ENCODE results near the gene ZNF385D. TPM values are rescaled to one million over a fixed set of nuclear protein-coding genes. Genes with fewer than 3 reads are reported as not detected.

The ZNF385D gene
- total and polyA plus RNA-seq, 8 donors: 0.42 to 4.0 (median 1.1) TPM

DNA sequence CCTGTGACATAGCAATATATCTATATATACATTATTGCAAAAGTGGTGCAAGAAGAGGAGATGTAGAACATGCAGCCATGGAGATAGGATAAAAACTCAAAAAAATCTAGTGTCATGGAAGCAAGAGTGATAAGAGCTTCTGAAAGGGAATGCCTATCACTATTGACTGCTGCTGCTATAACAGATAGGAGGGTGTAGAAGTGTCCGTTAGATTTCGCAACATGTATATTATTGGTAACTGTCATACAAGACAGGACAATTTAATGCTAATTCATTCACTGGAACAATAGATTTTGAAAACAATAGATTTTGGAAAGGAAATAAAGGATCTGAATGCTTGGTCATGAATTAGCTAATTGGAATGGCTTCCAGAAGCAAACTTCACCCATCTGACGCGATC lies 224.5 kb downstream of the ZNF385D start:
- no peak for ATAC-seq
- FAIRE-seq: no peak
- no peak for DNase-seq

DNA sequence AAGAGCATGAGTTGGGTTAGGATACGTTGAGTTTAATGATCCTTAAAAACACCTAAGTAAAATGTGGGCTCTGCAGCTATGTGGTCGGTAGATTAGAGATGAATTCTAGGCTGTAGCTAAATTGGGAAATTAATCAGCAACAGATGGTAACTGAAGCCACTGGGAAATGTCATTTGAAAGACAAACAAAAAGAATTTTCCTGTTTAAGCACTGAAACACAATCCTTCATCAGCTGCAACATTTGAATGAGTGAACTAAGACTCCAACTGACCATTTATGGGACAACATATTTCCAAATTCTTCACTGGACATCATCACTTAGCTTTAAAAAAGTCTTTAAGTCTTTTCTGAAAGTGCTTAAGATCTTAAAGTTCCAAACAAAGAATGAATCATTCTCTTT lies 226.9 kb downstream of the ZNF385D start:
- TF ChIP-seq, protein P1, sequence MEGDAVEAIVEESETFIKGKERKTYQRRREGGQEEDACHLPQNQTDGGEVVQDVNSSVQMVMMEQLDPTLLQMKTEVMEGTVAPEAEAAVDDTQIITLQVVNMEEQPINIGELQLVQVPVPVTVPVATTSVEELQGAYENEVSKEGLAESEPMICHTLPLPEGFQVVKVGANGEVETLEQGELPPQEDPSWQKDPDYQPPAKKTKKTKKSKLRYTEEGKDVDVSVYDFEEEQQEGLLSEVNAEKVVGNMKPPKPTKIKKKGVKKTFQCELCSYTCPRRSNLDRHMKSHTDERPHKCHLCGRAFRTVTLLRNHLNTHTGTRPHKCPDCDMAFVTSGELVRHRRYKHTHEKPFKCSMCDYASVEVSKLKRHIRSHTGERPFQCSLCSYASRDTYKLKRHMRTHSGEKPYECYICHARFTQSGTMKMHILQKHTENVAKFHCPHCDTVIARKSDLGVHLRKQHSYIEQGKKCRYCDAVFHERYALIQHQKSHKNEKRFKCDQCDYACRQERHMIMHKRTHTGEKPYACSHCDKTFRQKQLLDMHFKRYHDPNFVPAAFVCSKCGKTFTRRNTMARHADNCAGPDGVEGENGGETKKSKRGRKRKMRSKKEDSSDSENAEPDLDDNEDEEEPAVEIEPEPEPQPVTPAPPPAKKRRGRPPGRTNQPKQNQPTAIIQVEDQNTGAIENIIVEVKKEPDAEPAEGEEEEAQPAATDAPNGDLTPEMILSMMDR (IDR thresholded peaks at IDR 0.05): no peak
- ATAC-seq: no peak
- Histone ChIP-seq H3K27me3 (no peaks in the 10 kb centered on the region), H3K9me3 (no peaks in the 10 kb centered on the region), H3K4me1 (no peaks in the 10 kb centered on the region), H3K27ac (no peak overlapping the region), H3K36me3 (no peaks in the 10 kb centered on the region), H3K4me3 (no peak overlapping the region)
- intact Hi-C loops (cut with DNase I): no loop called here
- DNase-seq: no peak
- no peak for FAIRE-seq
- 35 to 48% methylated on average over 2 of the region's 2 CpGs for WGBS, 2 donors

More for the DNA sequence above, 224.5 kb downstream of the ZNF385D start:
- Histone ChIP-seq H3K27me3 (no peaks in the 10 kb centered on the region), H3K4me1 (no peaks in the 10 kb centered on the region), H3K27ac (no peak overlapping the region), H3K36me3 (no peaks in the 10 kb centered on the region), H3K4me3 (no peak overlapping the region), H3K9me3 (no peaks in the 10 kb centered on the region)
- TF ChIP-seq, protein P1 (IDR thresholded peaks at IDR 0.05): no peak
- intact Hi-C loops (cut with DNase I): no loop called here
- 85 to 91% methylated on average over 4 of the region's 4 CpGs for WGBS, 2 donors

DNA sequence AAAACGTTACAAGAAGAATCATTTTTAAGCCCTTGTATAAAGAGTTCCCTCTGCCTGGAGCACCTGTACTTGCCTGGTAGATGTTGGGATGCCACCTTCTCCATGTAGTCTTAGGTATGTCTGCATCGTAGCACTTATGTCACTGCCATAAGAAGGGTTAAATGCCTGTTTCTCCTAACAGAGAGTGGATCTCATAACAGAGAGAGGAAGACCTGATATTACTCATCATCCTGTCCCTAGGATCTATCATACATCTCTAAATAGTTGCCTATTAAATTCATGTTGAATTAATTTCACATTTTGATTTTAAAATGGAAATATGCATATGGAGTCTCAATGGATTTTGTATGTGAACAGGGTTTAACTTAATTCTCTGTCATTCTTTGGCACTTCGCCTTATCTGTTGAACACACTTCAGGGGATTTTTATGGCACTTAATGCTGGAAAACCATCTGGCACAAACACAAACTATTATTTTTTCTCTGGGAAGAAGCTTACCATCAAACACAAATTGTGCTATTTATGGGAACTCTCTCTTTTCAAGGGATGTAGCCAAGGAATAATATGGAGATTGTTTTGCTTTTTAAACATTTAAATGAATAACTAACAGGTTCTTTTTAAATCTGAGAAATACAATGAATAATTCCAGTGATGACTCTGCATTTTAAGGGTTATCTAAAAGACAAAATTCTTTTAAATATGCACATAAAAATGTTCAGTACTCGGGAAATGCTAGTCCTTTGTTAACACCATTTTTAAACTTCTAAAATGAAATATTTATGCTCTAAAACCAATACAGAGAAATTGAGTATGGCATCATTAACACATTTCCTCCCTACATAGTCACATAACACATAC lies 230.7 kb downstream of the ZNF385D start:
- ATAC-seq (no peak), FAIRE-seq (no peak), DNase-seq (no peak)
- Histone ChIP-seq H3K9me3 (no peaks in the 10 kb centered on the region), H3K4me1 (no peaks in the 10 kb centered on the region), H3K27me3 (no peaks in the 10 kb centered on the region), H3K36me3 (no peaks in the 10 kb centered on the region), H3K4me3 (no peak overlapping the region), H3K27ac (no peak overlapping the region)
- TF ChIP-seq, protein P1 (IDR thresholded peaks at IDR 0.05): no peak
- intact Hi-C loops (cut with DNase I): no loop called here
- WGBS, 2 donors: 34 to 36% methylated on average over 4 of the region's 4 CpGs

DNA sequence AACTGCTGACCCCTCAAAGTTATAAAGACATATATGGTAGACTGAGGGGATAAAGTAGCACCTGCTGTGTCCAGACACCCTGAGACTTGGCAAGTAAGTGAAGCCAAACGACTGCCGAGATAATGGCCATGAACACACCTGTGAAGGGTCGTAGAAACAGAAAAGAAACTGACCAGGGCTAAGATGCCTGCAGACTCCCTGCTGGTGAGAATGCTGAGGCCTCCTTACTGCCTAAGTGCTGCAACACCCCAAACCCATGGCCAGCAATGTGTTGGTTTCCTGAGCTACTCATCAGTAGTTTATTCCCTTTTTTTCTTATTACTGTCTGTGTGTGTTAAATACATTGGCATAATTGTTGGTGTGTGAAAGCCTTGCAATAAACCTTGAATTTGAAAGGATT lies 233.8 kb downstream of the ZNF385D start:
- no peak for ATAC-seq
- TF ChIP-seq, protein P1 (IDR thresholded peaks at IDR 0.05): no peak

DNA sequence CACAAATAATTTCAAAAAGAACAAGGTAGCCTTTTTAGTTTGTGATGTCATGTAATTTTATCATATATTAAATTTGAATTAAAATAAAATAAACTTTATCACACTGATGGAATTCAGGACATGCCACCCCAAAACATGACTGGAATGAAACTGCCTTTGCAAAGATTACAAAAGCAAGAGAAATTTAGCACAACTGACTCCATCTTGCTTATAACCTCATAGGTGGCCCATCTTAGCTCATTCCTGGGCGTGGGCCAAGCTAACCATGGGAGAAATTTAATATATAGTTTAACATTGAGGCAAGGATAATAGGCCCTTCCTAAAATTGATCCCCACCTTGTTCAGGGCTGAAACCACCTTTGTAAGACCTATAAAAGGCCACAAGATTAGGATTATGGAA lies 235.6 kb downstream of the ZNF385D start:
- ATAC-seq: no peak
- FAIRE-seq: no peak
- H3K27ac ChIP-seq: no peak overlapping the region
- no peak for DNase-seq
- WGBS, 2 donors: 39 to 60% methylated on average over 1 of the region's 1 CpG
- H3K27me3 ChIP-seq: no peaks in the 10 kb centered on the region
- intact Hi-C loops (cut with DNase I): no loop called here
- H3K4me1 ChIP-seq: no peaks in the 10 kb centered on the region
- H3K9me3 ChIP-seq: no peaks in the 10 kb centered on the region
- no peaks in the 10 kb centered on the region for H3K36me3 ChIP-seq
- TF ChIP-seq, protein P1 (IDR thresholded peaks at IDR 0.05): no peak
- H3K4me3 ChIP-seq: no peak overlapping the region

More for the DNA sequence above, 233.8 kb downstream of the ZNF385D start:
- H3K36me3 ChIP-seq: no peaks in the 10 kb centered on the region
- no peaks in the 10 kb centered on the region for H3K27me3 ChIP-seq
- no peaks in the 10 kb centered on the region for H3K9me3 ChIP-seq
- no peak overlapping the region for H3K27ac ChIP-seq
- intact Hi-C loops (cut with DNase I): no loop called here
- WGBS, 2 donors: 31 to 51% methylated on average over 3 of the region's 3 CpGs
- H3K4me3 ChIP-seq: no peak overlapping the region
- no peak for DNase-seq
- no peak for FAIRE-seq
- H3K4me1 ChIP-seq: no peaks in the 10 kb centered on the region

Data from pancreas (tissue), 10 donors.